Common myeloid progenitor, CD34-positive (primary cell): ENCODE data around the gene CELF2.

Source experiments
- CTCF ChIA-PET: fragments of 350-600 bp; sonication (Branson Sonifier 250); formaldehyde crosslinking; loops from one replicate; lab custom pipeline; 2021; ENCODE audit warnings: antibody characterized with exemption; lab: Charles Lee
- POLR2A ChIA-PET: fragments of 350-600 bp; sonication (Branson Sonifier 250); formaldehyde crosslinking; loops from one replicate; lab custom pipeline; 2021; ENCODE audit warnings: antibody characterized with exemption; lab: Charles Lee
- DNase-seq, 3 donors: peaks; one replicate each; pipeline versions ENCODE4 v3.0.0 to v3.0.0-alpha.2; 2013
- H3K27ac ChIP-seq, 2 experiments: 1 replicate in 1 of 2; 2 replicates in 1 of 2; pipeline ENCODE4 v1.7.0; 2013; ENCODE audit warnings: inconsistent platforms in 2 of 2, low read length in 2 of 2, mild to moderate bottlenecking in 2 of 2, low read depth in 1 of 2, moderate library complexity in 1 of 2; ENCODE audit not compliant: severe bottlenecking in 2 of 2, insufficient read depth in 1 of 2, poor library complexity in 1 of 2
- H3K27me3 ChIP-seq, 5 experiments: replicated peaks in 2 of 5; 1 replicate in 3 of 5; 2 replicates in 2 of 5; pipeline versions ENCODE4 v1.6.1 to v1.7.0; 2013; ENCODE audit warnings: low read length in 4 of 5, mild to moderate bottlenecking in 2 of 5, moderate library complexity in 2 of 5, inconsistent platforms in 1 of 5; ENCODE audit not compliant: insufficient read depth in 5 of 5, control insufficient read depth in 4 of 5
- H3K36me3 ChIP-seq, 4 experiments: 1 replicate in 2 of 4; 2 replicates in 2 of 4; pipeline versions ENCODE4 v1.6.1 to v1.7.0; 2013; ENCODE audit warnings: low read length in 3 of 4, control low read depth in 1 of 4, mild to moderate bottlenecking in 1 of 4; ENCODE audit not compliant: control insufficient read depth in 4 of 4, insufficient read depth in 4 of 4
- H3K4me1 ChIP-seq, 4 experiments: 1 replicate in 3 of 4; 2 replicates in 1 of 4; pipeline versions ENCODE4 v1.6.1 to v1.7.1; 2013; ENCODE audit warnings: low read length in 3 of 4, mild to moderate bottlenecking in 3 of 4, control low read depth in 1 of 4, inconsistent platforms in 1 of 4, moderate library complexity in 1 of 4; ENCODE audit not compliant: control insufficient read depth in 4 of 4, insufficient read depth in 4 of 4; ENCODE audit errors: control extremely low read depth in 1 of 4
- H3K4me3 ChIP-seq, 7 experiments: 1 replicate in 4 of 7; 2 replicates in 3 of 7; pipeline versions ENCODE4 v1.5.1 to v1.7.0; 2013; ENCODE audit warnings: mild to moderate bottlenecking in 7 of 7, low read length in 6 of 7, moderate library complexity in 6 of 7, inconsistent platforms in 2 of 7, low read depth in 2 of 7, control low read depth in 1 of 7; ENCODE audit not compliant: insufficient read depth in 4 of 7, control insufficient read depth in 1 of 7; ENCODE audit errors: extremely low read depth in 1 of 7
- H3K9me3 ChIP-seq, 5 experiments: 1 replicate in 4 of 5; 2 replicates in 1 of 5; pipeline versions ENCODE4 v1.6.1 to v1.7.1; 2013; ENCODE audit warnings: low read length in 4 of 5, mild to moderate bottlenecking in 2 of 5, inconsistent platforms in 1 of 5, low read depth in 1 of 5, moderate library complexity in 1 of 5; ENCODE audit not compliant: control insufficient read depth in 4 of 5, insufficient read depth in 2 of 5; ENCODE audit errors: control extremely low read depth in 1 of 5
- WGBS: methylation state at CpG from one replicate; pipeline ENCODE4 v1.1.5; 2013; ENCODE audit not compliant: insufficient coverage; 5-methylcytosine and 5-hydroxymethylcytosine counted together

CELF2 gene

DNA sequence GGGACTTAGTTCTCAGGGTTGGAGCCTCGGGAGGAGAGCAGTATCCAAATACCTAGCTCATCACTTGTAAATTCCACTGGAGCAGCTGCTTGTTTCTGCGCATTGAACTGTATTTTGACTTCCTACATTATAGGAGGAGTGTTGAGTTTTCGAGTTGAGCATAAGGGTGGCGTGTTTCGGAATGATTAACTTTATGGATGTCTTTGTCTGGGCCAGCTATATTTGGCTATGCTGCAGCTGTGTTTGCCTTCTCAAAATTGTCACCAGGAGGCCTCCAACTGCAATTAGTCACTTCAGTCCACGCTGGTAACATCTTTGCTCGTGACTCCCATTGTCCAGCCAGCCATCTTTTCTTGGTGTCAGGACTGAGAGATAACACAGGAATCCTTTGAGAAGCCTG, 9.1 kb downstream of the CELF2 start:
- Histone ChIP-seq H3K27ac (no peak overlapping the region), H3K36me3 (no peaks in the 10 kb centered on the region), H3K27me3 (peaks cover 0 to 22% (median 0%) of the 10 kb centered on the region in 5 experiments), H3K9me3 (no peaks in the 10 kb centered on the region), H3K4me3 (no peak overlapping the region), H3K4me1 (no peaks in the 10 kb centered on the region)
- ChIA-PET CTCF (interaction anchor here (1.2 kb wide), 1 partner anchor 13 kb away, joined by 3 read pairs; no protein-coding TSS in a partner anchor), POLR2A (no interaction called here)
- DNase-seq: no peak
- WGBS: 94% methylated on average over 6 of the region's 7 CpGs

DNA sequence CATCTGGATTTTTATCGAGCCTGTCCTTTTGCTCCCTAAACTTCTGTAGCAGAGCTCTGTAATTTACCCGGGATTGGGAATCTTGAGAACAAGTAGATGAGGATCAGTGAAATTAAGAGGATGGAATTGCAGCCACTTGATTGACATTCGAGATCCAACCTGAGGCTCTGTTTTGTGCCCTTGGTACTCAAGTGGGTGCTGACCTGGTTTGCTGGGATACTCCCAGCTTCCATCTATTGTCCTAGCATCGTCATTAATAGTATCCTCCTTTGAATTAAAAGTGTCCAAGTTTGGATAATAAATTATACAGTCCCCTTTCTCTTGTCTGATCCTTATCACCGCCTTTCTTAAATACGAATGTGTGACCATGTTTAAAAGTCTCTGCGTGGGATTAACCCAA, 17.1 kb downstream of the CELF2 start:
- Histone ChIP-seq H3K36me3 (no peaks in the 10 kb centered on the region), H3K27me3 (no peaks in the 10 kb centered on the region), H3K4me3 (no peak overlapping the region), H3K9me3 (no peaks in the 10 kb centered on the region), H3K27ac (no peak overlapping the region), H3K4me1 (peaks cover 0 to 6% (median 3%) of the 10 kb centered on the region in 4 experiments)
- CTCF ChIA-PET: interaction anchor here (1.1 to 1.7 kb wide), 4 partner anchors 11 to 506 kb away, joined by 3 to 7 read pairs (median 5); partner anchors contain the start of gene CELF2
- POLR2A ChIA-PET: no interaction called here
- no peak for DNase-seq
- WGBS: 97% methylated on average over 4 of the region's 7 CpGs

DNA sequence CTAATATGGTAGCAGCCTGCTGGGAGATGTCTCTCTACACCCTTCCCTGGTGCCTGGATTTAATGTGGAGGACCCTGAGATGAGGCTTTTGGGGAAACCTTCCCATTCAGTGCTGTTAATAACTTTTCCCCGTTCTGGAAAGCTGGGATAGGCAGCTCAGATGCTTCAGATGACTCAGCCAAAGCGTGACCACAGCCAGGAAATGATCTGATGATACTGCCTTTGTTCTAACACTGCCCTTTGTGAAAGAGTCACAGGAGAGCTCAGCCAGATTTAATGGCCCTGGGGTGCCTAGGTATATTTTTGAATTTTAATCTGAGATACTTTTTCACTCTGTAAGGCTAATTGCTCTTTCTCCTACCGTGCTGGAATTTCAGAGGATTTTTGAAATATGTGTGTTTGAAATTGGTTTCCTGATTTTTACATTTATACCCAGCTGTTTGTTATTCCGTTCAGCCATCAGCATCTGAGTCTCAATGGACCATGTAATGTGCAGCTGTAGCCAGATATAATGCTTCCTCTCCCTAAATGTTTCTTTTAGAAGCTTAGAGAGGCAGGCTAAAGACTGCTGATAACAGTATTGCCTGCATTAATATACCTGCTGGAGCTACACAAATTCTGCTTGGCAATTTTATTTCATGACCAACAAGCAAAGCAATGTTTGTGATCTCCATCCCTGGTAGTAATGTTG, 17.8 kb downstream of the CELF2 start:
- H3K27ac ChIP-seq: no peak overlapping the region
- ChIA-PET POLR2A (interaction anchor here (0.6 kb wide), 1 partner anchor 129 kb away, joined by 4 read pairs; no protein-coding TSS in a partner anchor), CTCF (interaction anchor here (0.8 to 1.7 kb wide), 8 partner anchors 10 to 507 kb away, joined by 3 to 7 read pairs (median 3); partner anchors contain the start of gene CELF2)
- H3K4me3 ChIP-seq: no peak overlapping the region
- 33% methylated on average over 3 of the region's 4 CpGs for WGBS
- H3K36me3 ChIP-seq: no peaks in the 10 kb centered on the region
- DNase-seq: peak in 1 of 3 donors; percentile 44
- H3K9me3 ChIP-seq: no peaks in the 10 kb centered on the region
- H3K4me1 ChIP-seq: peaks cover 0 to 6% (median 3%) of the 10 kb centered on the region in 4 experiments
- H3K27me3 ChIP-seq: no peaks in the 10 kb centered on the region

DNA sequence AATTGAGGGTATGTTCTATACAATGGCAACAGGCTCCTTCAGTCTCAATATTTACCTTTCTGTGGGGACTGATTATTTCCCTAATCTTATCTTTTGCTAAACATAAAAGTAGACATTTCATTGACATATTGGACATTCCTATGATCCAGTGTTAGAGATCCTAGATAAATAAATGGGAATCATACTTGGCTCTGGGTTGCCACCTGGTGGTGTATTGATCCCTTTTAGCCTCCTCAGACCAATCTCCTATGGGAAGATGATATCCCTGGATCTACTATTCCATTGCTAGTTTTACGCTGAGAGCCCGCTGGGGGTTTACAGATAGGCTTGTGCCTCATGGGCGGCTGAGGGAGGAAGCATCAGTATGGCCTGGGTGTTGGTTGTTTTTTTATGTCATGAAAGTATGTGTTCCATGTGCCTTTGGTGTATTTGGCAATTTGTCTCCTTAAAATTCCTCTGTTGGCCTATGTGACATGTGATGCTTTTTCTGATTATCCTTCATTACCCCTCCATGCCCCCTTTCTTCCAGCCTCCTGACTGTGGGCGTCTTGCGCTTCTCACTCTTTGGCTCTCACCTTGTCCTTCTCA, 18.8 kb downstream of the CELF2 start:
- WGBS: 67% methylated on average over 2 of the region's 5 CpGs
- CTCF ChIA-PET: interaction anchor here (0.9 to 1.5 kb wide), 3 partner anchors 14 to 22 kb away, joined by 3 to 6 read pairs (median 5); no protein-coding TSS in a partner anchor
- no peaks in the 10 kb centered on the region for H3K36me3 ChIP-seq
- POLR2A ChIA-PET: no interaction called here
- no peak overlapping the region for H3K27ac ChIP-seq
- no peaks in the 10 kb centered on the region for H3K9me3 ChIP-seq
- no peak overlapping the region for H3K4me3 ChIP-seq
- peaks cover 0 to 6% (median 3%) of the 10 kb centered on the region in 4 experiments for H3K4me1 ChIP-seq
- no peaks in the 10 kb centered on the region for H3K27me3 ChIP-seq
- DNase-seq: no peak

DNA sequence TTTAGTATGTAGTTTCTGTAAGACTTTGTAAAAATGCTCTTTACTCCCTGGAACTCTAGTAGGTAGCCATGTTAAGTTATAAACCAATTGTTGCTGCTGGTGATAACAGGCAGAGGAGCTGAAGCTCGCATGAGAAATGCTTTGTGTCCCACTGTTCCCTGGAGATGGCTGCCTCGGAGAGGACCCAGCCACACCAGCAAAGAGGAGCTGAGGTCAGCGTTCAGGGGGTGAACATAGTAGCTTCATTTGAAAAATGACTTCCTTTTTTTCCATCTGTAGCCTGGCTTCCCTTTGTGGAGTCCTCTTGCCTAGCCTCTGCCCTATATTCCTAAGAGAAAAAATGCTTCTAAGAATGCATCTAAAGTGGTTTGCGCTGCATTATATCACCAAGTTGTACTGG, 20.3 kb downstream of the CELF2 start:
- no peaks in the 10 kb centered on the region for H3K36me3 ChIP-seq
- H3K27me3 ChIP-seq: no peaks in the 10 kb centered on the region
- no peak overlapping the region for H3K4me3 ChIP-seq
- no peak overlapping the region for H3K27ac ChIP-seq
- WGBS: no CpG with 5 or more reads among the region's 4 CpGs
- ChIA-PET POLR2A (interaction anchor here (0.7 kb wide), 1 partner anchor 849 kb away, joined by 6 read pairs; no protein-coding TSS in a partner anchor), CTCF (interaction anchor here (1.3 kb wide), 1 partner anchor 22 kb away, joined by 5 read pairs; no protein-coding TSS in a partner anchor)
- no peaks in the 10 kb centered on the region for H3K9me3 ChIP-seq
- no peak for DNase-seq
- H3K4me1 ChIP-seq: peaks cover 0 to 6% (median 3%) of the 10 kb centered on the region in 4 experiments

DNA sequence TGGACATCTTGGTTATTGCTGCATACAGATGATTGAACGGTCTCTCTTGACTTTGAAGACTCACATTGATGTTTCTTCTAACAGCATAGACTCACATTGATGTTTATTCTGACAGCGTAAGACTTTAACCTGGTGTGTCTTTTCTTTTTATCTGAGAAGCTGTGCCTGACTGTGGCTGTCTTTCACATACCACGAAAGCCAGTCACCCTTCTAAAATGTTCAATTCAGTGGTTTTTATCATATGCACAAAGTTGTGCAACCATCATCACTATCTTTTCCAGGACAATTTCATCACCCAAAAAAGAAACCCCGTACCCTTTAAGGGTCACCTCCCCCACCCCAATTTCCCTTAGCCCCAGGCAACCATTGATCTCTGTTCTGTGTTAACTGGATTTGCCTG, 24.7 kb downstream of the CELF2 start:
- ChIA-PET CTCF (no interaction called here), POLR2A (no interaction called here)
- H3K27me3 ChIP-seq: no peaks in the 10 kb centered on the region
- no peak for DNase-seq
- no peaks in the 10 kb centered on the region for H3K9me3 ChIP-seq
- no peak overlapping the region for H3K4me3 ChIP-seq
- WGBS: 92% methylated on average over 2 of the region's 4 CpGs
- H3K36me3 ChIP-seq: no peaks in the 10 kb centered on the region
- no peak overlapping the region for H3K27ac ChIP-seq
- peaks cover 0 to 6% (median 0%) of the 10 kb centered on the region in 4 experiments for H3K4me1 ChIP-seq

DNA sequence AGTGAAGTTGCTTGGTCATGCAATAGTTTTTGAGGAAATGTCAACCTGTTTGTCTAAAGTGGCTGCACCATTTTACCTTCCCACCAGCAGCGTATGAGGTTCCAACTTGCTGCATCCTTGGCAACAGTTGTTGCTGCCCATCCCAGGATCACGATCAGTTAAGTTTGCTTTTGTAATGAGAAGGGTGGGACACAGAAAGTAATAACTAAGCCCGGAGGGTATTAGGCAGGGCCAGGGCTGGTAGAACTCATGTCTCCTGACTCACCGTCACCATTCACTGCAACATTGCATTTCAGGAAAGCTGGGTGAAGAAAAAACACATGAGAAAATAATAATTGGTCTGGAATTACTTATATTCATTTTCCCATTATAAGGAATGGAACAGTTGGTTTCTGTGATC, 25.4 kb downstream of the CELF2 start:
- Histone ChIP-seq H3K9me3 (no peaks in the 10 kb centered on the region), H3K36me3 (no peaks in the 10 kb centered on the region), H3K4me1 (peaks cover 0 to 2% (median 0%) of the 10 kb centered on the region in 4 experiments), H3K4me3 (no peak overlapping the region), H3K27ac (no peak overlapping the region), H3K27me3 (no peaks in the 10 kb centered on the region)
- WGBS: no CpG with 5 or more reads among the region's 4 CpGs
- CTCF ChIA-PET: no interaction called here
- POLR2A ChIA-PET: no interaction called here
- DNase-seq: no peak
